Measurements from ENCODE around the gene TSPOAP1. TPM values are rescaled to one million over a fixed set of nuclear protein-coding genes. Genes with fewer than 3 reads are reported as not detected.

TSPOAP1 gene
- total and polyA plus RNA-seq, 2 of the 13 experiments (the other 11 are each of a cell fraction or from before 2014, with no cell fraction given), result not detected

DNA sequence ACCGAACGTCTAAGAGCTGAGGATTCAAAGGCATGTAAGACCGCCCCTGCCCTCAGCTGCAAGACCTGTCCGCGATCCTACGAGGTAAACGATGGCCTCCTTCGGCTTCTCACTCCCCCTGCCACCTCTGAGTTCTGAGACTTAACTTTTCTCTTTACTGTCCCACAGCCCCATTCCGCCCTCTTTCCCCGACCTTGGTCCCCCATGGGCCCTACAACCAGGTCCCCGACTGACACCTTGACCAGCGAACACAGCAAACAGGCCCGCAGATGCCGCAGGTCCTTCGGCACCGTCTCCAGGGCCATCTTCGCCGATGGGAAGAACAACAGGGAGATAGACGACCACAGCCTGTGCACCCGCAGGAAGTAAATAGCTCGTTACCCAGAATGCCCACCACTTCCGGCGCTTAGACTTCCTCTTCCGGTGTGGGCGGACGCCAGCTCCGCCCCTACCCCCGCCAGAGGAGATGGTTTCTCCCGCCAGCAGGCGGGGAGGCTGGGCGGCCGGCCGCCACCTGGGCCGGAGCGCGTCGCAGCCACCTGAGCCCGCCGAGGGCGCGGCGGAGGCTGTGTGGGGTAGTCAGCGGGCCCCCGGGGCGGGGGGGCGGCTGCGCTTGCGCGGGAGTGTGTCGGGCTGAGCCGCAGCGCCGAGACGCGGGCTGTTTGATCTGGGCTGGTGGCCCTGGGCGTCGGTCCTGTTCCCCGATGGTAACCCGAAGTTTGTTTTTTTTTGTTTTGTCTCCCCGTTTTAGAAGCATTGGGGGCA lies 23.4 kb upstream of the TSPOAP1 start, which contains the start of gene SUPT4H1 (continued):
- TF ChIP-seq ZNF414 (CRISPR knock-in tag; IDR thresholded peaks at IDR 0.05) (peak; percentile 96), GLI4 (CRISPR knock-in tag; IDR thresholded peaks at IDR 0.05; ENCODE audit: borderline replicate concordance) (peak; percentile 91), MAFK (conservative IDR thresholded peaks at IDR 0.05 in 1 of 2, IDR thresholded peaks at IDR 0.05 in 1 of 2; ENCODE audit: low read length in 2 of 2) (no peak; a peak in 1 of 4 replicates), RCOR2 (CRISPR knock-in tag; IDR thresholded peaks at IDR 0.05) (no peak), ZNF33B (CRISPR knock-in tag; IDR thresholded peaks at IDR 0.05) (peak; percentile 91), XBP1 (CRISPR knock-in tag; IDR thresholded peaks at IDR 0.05) (no peak), ZNF513 (CRISPR knock-in tag; conservative IDR thresholded peaks at IDR 0.05) (no peak), ZNF660 (CRISPR knock-in tag; IDR thresholded peaks at IDR 0.05; ENCODE audit: borderline replicate concordance, low read depth) (no peak), YEATS4 (CRISPR knock-in tag; IDR thresholded peaks at IDR 0.05; ENCODE audit: borderline replicate concordance) (peak; percentile 93; the same call in 1 of the 2 replicates), ZNF570 (CRISPR knock-in tag; IDR thresholded peaks at IDR 0.05; ENCODE audit: borderline replicate concordance) (peak; percentile 28; the same call in 1 of the 2 replicates), TP53 (CRISPR knock-in tag; conservative IDR thresholded peaks at IDR 0.05) (no peak), ZNF251 (CRISPR knock-in tag; IDR thresholded peaks at IDR 0.05) (no peak), HDAC6 (IDR thresholded peaks at IDR 0.05; ENCODE audit: low read depth, low read length) (no peak), MLLT10 (CRISPR knock-in tag; IDR thresholded peaks at IDR 0.05) (no peak), HDAC1 (CRISPR knock-in tag; IDR thresholded peaks at IDR 0.05) (peak; percentile 88), GPN1 (CRISPR knock-in tag; IDR thresholded peaks at IDR 0.05; ENCODE audit: borderline replicate concordance) (no peak), ZNF577 (CRISPR knock-in tag; IDR thresholded peaks at IDR 0.05; ENCODE audit: borderline replicate concordance, low read depth) (no peak), ZKSCAN5 (CRISPR knock-in tag; IDR thresholded peaks at IDR 0.05) (no peak), ZNF260 (CRISPR knock-in tag; IDR thresholded peaks at IDR 0.05; ENCODE audit: borderline replicate concordance, low read depth) (no peak), ZFX (CRISPR knock-in tag; IDR thresholded peaks at IDR 0.05; ENCODE audit: low read depth) (peak; percentile 81), PHB2 (IDR thresholded peaks at IDR 0.05; ENCODE audit: partially characterized antibody) (no peak)
- TF ChIP-seq, protein P1, sequence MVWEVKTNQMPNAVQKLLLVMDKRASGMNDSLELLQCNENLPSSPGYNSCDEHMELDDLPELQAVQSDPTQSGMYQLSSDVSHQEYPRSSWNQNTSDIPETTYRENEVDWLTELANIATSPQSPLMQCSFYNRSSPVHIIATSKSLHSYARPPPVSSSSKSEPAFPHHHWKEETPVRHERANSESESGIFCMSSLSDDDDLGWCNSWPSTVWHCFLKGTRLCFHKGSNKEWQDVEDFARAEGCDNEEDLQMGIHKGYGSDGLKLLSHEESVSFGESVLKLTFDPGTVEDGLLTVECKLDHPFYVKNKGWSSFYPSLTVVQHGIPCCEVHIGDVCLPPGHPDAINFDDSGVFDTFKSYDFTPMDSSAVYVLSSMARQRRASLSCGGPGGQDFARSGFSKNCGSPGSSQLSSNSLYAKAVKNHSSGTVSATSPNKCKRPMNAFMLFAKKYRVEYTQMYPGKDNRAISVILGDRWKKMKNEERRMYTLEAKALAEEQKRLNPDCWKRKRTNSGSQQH (CRISPR knock-in tag; IDR thresholded peaks at IDR 0.05; ENCODE audit: low read depth), result 0 out of 2 replicates have a peak, but pooled peaks have one; percentile 55

Data from HepG2 (cell line).